ENCODE data around the gene USP34.

GRCh38 chr2:61318553-61318952, 152.3 kb downstream of the USP34 start:
- TF ChIP-seq ZNF274 (IDR thresholded peaks at IDR 0.05; ENCODE audit: low read depth, low read length) (no peak), SUZ12 (IDR thresholded peaks at IDR 0.05; ENCODE audit: extremely low read depth, insufficient read depth, insufficient read length) (no peak), YY1 (IDR thresholded peaks at IDR 0.05; ENCODE audit: insufficient read depth, insufficient read length) (no peak)

Data from NT2/D1 (cell line).